Head of caudate nucleus (tissue), 42 donors: ENCODE results near the gene MARS2.
"Not testable (repeated sequence)": the region's sequence is repeated elsewhere in the genome, so short reads cannot be mapped to it uniquely, and the experiment has no call there.

Source experiments
- DNase-seq, 42 donors: peaks; one replicate each; pipeline versions ENCODE4 v3.0.0 to v3.0.0-alpha.2; 2020 to 2021; ENCODE audit warnings: mixed read lengths in 7 of 42
- intact Hi-C: fragments of 100-400 bp; cut with DNase I; formaldehyde crosslinking; loops from one replicate; pipeline ENCODE4 v1.15.0; 2022

The MARS2 gene

GRCh38 chr2:197704434-197705120 lies 592 bp upstream of the MARS2 start:
- intact Hi-C loops, result loop anchor here (2.0 to 5.0 kb wide), 4 partner anchors 73 to 267 kb away; partner anchors contain the start of genes COQ10B, HSPD1 and SF3B1
- DNase-seq, result peak in 1 of 42 donors; percentile 69

DNA sequence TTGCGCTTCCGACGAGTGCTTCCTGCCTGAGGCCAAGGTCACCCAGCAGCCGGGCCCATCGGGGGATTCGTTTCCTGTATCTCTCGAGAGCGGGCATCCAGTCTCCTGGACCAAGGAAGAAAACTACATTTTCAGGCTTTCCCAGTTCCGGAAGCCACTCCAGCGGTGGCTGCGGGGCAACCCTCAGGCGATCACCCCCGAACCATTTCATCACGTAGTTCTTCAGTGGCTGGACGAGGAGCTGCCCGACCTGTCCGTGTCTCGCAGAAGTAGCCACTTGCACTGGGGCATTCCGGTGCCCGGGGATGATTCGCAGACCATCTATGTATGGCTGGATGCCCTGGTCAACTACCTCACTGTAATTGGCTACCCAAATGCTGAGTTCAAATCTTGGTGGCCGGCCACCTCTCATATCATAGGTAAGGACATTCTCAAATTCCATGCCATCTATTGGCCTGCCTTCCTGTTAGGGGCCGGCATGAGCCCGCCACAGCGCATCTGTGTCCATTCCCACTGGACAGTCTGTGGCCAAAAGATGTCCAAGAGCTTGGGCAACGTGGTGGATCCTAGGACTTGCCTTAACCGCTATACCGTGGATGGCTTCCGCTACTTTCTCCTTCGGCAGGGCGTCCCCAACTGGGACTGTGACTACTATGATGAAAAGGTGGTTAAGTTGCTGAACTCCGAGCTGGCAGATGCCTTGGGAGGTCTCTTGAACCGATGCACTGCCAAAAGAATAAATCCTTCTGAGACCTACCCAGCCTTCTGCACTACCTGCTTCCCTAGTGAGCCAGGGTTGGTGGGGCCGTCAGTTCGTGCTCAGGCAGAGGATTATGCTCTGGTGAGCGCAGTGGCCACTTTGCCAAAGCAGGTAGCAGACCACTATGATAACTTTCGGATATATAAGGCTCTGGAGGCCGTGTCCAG lies 1.0 kb downstream of the MARS2 start:
- intact Hi-C loops, result loop anchor here (2.0 to 5.0 kb wide), 4 partner anchors 71 to 269 kb away; partner anchors contain the start of genes COQ10B, HSPD1 and SF3B1

GRCh38 chr2:197706839-197707207 lies 1.7 kb downstream of the MARS2 start:
- DNase-seq, result no peak
- intact Hi-C loops, result loop anchor here (5.0 kb wide), 3 partner anchors 70 to 270 kb away; partner anchors contain the start of genes COQ10B and SF3B1

More for the DNA sequence above, 1.0 kb downstream of the MARS2 start:
- peak in 15 of 42 donors; percentile 4 to 44 (median 12) for DNase-seq

- peak in 8 of 42 donors; percentile 6 to 48 (median 22) for DNase-seq
- intact Hi-C loops, result loop anchor here (5.0 kb wide), 3 partner anchors 70 to 270 kb away; partner anchors contain the start of genes COQ10B and SF3B1
Observed at GRCh38 chr2:197707316-197708213, 2.4 kb downstream of the MARS2 start.

DNA sequence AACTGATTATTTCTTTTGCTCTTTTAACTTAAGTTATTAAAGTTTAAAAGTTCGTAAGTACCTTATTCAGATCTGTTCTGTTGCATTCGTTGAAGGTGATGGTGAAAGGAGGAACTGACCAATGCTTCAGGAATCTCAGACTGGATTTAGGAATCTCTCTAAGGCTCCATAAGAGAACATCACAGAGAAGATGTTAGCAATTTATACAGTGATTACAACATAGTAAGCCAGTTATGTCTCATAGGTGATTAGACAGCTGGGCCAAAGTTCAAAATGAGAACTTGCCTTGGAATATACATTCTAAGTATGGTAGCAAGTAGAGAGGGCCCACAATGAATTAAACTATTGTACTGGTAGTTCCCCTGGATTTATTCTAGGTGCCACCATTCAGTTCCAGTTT lies 3.2 kb downstream of the MARS2 start:
- intact Hi-C loops, result loop anchor here (5.0 kb wide), 3 partner anchors 69 to 271 kb away; partner anchors contain the start of genes COQ10B and SF3B1
- no peak for DNase-seq

DNA sequence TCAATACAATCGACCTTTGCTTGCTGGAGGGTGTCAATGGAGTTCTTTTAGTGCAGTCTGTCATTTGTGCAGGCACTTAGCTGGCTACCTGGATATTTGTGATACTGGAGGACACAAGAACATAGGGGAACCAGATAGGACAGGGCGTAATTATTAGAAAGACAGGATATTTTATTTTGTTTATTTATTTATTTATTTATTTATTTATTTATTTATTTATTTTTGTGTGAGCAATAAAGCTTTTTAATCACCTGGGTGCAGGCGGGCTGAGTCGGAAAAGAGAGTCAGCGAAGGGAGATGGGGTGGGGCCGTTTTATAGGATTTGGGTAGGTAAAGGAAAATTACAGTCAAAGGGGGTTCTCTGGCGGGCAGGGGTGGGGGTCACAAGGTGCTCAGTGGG lies 4.0 kb downstream of the MARS2 start:
- intact Hi-C loops, result loop anchor here (5.0 kb wide), 3 partner anchors 68 to 272 kb away; partner anchors contain the start of genes COQ10B and SF3B1
- DNase-seq, result not testable (repeated sequence)

DNA sequence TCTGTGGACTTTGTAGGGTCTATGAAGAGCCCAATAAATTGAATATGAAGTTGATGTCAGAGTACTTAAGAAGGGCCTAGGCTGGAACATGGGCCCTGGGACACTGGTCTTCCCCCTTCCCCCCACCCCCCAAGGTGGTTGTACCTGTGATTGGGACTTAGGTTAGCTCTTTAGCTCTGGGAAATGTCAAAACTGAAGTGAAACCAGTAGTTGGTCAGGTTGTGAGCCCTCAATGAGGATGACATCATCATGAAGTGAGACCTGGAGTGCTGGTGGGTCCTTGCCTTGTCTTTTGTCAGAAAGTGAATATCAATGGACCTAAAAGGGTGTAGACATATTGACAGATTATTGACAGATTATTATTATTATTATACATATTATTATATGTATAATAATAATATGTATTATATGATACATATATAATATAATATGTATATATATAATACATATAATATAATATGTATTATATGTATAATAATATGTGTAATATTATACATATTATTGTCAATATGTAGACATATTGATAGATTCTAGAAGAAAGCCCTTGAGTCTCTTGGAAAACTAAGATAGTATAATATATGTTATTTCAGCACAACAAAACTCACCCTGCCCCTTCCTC lies 5.4 kb downstream of the MARS2 start:
- intact Hi-C loops, result no loop called here

GRCh38 chr2:197711578-197711977 lies 6.4 kb downstream of the MARS2 start:
- intact Hi-C loops, result no loop called here
- DNase-seq, result no peak

More for the DNA sequence above, 5.4 kb downstream of the MARS2 start:
- no peak for DNase-seq

GRCh38 chr2:197713271-197713670 lies 8.1 kb downstream of the MARS2 start:
- no peak for DNase-seq
- intact Hi-C loops, result no loop called here

DNA sequence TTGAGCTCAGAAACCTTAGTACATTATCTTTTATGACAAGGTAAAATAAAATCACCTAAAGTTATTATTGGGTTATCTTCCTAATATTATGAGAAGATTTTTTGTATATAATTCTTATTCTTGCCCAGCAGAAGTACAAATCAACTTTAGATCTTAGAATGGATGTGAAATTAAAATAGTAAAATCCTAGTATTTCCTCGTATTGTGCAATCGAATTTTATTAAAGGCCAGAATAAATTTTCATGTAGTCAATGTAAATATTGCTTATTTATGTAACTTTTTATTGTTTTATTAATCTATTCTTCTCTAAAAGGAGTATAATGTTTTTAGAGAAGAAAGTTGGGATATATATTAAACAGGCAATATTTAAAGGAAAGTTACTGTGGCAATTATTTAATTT lies 12.7 kb downstream of the MARS2 start:
- intact Hi-C loops, result no loop called here
- DNase-seq, result no peak

DNA sequence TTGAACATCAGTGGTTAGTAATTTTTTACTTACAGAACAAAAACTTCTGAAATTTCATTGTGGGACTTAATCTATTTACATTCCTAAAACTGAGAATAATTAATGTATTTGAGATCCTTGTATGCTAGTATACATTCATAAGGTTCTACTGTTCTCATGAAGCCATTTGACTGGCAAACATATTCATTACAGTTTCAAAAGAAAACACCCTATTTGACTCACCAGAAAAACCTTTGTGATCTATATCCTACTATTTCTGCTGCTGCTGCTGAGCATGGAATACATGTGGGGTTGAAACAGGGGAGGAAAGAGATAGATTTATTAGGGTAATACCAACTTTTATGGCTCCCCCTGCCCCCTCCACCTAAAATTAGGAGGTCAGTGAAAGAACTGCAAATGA lies 21.8 kb downstream of the MARS2 start:
- intact Hi-C loops, result no loop called here
- no peak for DNase-seq

DNA sequence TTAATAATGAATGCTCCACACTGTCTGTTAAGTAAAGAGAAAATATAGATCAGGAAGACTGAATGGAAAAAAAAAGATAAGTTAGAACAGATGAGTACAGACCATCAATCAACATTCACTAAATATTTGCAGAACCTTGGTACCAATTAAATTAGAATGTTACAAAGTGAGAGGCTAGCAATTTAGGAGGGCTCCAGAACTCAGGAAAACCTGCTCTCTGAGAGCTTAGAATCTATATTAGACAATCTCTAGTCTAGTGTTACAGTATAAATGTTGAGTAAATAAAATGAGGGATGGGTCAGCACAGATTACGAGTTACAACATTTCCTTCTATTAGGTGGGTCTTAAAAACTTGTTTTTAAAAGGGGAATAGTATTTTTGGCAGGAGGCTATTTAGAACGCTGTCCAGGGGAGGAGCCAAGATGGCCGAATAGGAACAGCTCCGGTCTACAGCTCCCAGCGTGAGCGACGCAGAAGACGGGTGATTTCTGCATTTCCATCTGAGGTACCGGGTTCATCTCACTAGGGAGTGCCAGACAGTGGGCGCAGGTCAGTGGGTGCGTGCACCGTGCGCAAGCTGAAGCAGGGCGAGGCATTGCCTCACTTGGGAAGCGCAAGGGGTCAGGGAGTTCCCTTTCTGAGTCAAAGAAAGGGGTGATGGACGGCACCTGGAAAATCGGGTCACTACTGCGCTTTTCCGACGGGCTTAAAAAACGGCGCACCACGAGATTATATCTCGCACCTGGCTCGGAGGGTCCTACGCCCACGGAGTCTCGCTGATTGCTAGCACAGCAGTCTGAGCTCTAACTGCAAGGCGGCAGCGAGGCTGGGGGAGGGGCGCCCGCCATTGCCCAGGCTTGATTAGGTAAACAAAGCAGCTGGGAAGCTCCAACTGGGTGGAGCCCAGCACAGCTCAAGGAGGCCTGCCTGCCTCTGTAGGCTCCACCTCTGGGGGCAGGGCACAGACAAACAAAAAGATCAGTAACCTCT lies 23.7 kb downstream of the MARS2 start:
- intact Hi-C loops, DNase-seq: not testable (repeated sequence)

DNA sequence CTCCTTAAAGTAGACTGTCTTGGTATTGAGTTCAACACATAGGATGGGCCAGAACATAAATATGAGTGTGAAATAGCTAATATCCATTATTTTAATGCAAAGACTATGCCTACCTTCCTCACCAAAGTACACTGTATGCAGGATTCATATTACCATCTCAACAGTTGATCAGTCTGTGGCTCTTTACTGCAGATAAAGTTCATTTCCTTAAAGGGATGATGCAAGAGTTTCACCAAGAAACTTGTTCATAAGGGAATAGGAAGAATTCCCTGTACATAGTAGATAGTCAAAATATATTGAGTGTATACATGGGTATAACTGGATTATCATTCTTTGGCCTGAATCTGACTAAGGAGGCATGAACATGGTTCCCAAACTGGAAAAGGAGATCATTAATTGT lies 35.0 kb downstream of the MARS2 start:
- no peak for DNase-seq
- intact Hi-C loops, result no loop called here
